ENCODE results near the gene ANKRD24.

- TF ChIP-seq, protein P1, sequence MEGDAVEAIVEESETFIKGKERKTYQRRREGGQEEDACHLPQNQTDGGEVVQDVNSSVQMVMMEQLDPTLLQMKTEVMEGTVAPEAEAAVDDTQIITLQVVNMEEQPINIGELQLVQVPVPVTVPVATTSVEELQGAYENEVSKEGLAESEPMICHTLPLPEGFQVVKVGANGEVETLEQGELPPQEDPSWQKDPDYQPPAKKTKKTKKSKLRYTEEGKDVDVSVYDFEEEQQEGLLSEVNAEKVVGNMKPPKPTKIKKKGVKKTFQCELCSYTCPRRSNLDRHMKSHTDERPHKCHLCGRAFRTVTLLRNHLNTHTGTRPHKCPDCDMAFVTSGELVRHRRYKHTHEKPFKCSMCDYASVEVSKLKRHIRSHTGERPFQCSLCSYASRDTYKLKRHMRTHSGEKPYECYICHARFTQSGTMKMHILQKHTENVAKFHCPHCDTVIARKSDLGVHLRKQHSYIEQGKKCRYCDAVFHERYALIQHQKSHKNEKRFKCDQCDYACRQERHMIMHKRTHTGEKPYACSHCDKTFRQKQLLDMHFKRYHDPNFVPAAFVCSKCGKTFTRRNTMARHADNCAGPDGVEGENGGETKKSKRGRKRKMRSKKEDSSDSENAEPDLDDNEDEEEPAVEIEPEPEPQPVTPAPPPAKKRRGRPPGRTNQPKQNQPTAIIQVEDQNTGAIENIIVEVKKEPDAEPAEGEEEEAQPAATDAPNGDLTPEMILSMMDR (IDR thresholded peaks at IDR 0.05; ENCODE audit: borderline replicate concordance, extremely low read depth, low read length, poor library complexity, severe bottlenecking), result no peak
- no peak for TF ChIP-seq EZH2 (IDR thresholded peaks at IDR 0.05; ENCODE audit: borderline replicate concordance, low read depth, low read length, severe bottlenecking)
Observed at GRCh38 chr19:4238831-4239230, 56.3 kb downstream of the ANKRD24 start.
